GM12872 (cell line): ENCODE measurements around the gene UNC5A.

Experiments used
- CTCF ChIP-seq: IDR thresholded peaks from 3 replicates; pipeline ENCODE4 v1.5.1; 2011; ENCODE audit warnings: low read depth, mild to moderate bottlenecking, low read length, moderate library complexity; ENCODE audit not compliant: insufficient read depth

UNC5A gene

DNA sequence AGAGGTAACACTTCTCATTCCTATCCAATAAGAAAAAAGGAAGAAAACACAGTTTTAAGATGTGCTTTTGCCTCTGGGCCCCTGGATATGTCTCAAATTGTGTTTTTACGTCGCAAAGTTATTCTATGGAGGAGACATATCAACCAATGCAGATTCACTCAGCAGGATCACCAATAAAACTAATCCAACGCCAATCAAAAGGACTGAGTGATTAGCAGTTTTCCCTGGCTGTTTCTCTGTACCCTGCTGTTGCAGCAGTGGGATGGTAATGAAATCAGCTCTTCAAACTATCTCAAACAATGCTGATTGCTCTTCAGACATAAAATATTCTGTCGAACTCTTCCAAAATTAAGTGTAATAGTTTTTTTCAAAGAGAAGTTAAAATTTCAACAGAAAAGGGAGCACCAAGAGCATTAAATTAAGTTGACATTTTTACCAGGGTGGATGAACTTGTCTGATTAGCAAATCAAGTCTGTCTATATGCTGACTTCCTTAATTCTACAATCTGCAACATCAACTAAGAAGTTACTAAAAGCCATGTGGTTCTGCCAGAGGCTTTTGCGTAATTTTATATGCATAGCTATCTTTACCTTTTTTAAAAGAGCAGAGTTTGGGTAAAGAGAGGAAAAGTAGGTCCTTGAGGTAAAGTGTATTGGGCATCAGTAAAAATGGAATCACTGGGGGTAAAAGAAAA, 98.5 kb downstream of the UNC5A start:
- TF ChIP-seq CTCF = no peak

DNA sequence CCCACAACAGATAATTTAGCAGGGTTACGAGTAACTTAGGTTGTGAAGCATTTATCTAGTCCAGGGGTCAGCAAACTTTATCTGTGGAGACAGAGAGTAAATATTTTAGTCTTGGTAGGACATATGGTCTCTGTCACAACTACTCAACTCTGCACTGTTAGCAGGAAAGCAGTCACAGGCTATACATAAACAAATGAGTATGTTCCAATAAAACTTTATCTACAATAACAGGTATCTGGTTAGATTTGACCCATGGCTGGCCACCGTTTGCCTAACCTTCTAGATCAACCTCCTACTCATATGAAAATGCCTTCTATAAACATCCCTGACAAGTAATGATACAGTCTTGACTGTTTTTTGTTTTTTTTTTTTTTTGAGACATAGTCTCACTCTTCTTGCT, 101.8 kb downstream of the UNC5A start:
- TF ChIP-seq CTCF = no peak

- TF ChIP-seq CTCF = no peak
Observed at GRCh38 chr5:176915906-176916305, 105.5 kb downstream of the UNC5A start.

DNA sequence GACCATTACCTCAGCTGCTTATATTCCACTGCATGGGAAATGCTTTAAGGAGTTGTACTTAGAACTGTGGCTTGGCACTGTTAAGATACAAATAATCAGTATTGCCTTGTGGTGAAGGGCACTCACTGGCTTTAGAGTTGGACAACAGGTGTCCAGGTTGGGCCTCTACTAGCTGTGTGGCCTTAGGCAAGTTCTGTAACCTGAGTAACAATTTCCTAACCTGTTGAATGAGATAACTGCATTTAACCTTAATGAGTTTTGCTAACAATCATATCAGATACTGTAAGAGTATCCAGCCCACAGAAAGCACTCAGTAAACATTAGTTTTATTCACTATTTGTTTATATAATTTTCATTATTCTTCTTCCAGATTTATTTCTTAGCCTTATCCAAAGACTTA, 106.0 kb downstream of the UNC5A start:
- TF ChIP-seq CTCF = no peak

GRCh38 chr5:176918613-176919012, 108.3 kb downstream of the UNC5A start:
- no peak for TF ChIP-seq CTCF

DNA sequence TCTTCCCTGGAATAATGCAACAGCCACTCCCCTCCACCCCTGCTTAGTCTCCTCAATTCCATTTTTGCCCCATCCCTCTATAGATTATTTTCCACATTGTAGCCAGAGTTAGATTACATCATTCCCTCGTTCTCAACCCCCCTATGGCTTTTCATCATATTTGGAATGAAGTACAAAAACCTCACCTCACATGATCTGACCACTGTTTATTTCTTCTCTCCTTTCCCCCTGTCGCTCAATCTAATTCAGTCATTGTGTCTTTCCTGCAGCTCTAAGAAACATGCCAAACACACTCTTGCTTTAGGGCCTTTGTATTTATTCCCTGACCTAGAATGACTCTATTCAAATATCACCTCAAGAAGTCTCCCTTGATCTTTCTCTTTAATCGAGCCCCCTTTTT, 111.4 kb downstream of the UNC5A start:
- TF ChIP-seq CTCF = no peak

DNA sequence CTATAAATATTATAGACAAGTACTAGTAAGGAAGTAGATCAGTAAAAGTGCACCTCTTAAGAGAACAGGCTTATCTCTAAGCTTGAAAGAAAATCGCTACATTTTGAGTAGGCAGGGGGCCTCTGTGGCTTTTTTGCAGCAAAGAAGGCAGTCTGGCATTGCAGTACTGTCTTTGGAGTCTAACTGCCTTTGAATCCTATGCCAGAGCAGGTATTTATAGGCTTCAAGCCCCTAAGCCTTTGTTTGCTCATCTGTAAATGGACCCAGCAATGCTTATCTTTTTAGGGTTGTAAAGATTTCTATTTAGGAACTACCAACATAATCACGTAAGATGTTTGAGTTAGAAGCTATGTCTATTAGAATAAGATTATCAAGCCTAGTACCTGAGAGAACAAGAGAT, 112.5 kb downstream of the UNC5A start:
- TF ChIP-seq CTCF = no peak
